ENCODE results near the gene LRG1. TPM values are rescaled to one million over a fixed set of nuclear protein-coding genes. Genes with fewer than 3 reads are reported as not detected.
A peak's percentile ranks its signal among the peaks of the same experiment; 100 is the strongest.
"Not testable (repeated sequence)": the region's sequence is repeated elsewhere in the genome, so short reads cannot be mapped to it uniquely, and the experiment has no call there.

The LRG1 gene
- total RNA-seq, 1 experiment from 2014 or later = 0.64 TPM

DNA sequence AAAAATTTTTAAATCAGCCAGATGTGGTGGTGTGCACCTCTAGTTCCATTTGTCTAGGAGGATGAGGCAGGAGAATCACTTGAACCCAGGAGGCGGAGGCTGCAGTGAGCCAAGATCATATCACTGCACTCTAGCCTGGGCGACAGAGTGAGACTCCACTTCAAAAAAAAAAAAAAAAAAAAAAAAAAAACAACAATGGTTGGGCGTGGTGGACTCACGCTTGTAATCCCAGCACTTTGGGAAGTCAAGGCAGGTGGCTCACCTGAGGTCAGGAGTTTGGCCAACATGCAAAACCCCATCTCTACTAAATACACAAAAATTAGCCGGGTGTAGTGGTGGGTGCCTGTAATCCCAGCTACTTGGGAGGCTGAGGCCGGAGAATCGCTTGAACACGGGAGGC, 12.5 kb downstream of the LRG1 start:
- not testable (repeated sequence) for DNase-seq (ENCODE audit: low read depth)

DNA sequence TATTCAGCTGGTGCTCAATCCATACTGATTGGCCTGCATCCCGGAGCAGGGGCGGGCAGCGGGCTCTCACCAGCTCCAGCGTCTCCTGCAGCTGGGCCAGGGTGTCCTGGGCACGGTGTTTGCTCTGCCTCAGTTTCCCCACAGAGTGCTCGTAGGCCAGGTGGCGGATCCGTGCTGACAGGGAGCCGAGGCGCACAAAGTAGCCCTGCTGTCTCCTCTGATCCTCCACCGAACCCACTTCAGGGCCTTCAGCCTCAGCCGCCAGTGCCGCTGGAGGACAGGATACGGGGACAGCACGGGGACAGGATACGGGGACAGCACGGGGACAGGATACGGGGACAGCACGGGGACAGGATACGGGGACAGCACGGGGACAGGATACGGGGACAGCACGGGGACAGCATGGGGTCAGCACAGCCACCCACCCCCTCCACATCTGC, 14.3 kb downstream of the LRG1 start:
- DNase-seq (ENCODE audit: low read depth) = no peak

DNA sequence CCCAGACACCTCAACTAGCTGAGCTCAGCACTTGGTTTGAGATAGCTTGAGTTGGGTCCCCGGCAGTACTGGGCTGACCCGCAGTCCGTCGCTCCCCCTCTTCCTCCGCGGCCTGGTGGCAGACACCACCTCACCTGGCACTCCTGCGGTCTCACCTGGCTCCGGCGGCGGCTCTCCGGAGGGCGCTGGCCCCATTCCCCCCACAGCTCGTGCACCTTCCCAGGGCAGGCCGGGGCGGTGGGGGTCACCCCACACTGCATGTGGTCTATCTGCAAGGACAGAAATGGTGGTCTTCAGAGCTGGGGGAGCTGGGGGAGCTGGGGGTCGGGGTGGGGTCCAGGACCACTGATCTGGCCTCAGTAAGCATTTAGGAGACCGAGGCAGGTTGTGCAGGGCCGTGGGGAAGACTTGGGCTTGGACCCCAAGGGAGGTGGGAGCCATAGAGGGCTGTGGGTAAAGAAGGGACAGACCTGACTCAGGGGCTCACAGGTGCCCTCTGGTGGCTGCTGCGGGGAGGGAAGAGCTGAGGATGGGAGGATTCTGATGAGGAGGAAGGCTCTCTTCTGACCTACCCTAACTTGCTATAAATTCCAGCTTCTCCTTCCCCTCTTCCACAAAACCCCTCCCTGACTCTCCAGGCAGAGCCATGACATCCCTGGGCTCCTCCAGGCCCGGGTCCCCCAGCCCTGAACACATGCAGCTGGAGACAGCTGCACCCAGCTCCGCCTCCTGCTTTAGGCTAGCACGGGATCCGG, 14.9 kb downstream of the LRG1 start:
- peak; percentile 43 for DNase-seq (ENCODE audit: low read depth)

DNA sequence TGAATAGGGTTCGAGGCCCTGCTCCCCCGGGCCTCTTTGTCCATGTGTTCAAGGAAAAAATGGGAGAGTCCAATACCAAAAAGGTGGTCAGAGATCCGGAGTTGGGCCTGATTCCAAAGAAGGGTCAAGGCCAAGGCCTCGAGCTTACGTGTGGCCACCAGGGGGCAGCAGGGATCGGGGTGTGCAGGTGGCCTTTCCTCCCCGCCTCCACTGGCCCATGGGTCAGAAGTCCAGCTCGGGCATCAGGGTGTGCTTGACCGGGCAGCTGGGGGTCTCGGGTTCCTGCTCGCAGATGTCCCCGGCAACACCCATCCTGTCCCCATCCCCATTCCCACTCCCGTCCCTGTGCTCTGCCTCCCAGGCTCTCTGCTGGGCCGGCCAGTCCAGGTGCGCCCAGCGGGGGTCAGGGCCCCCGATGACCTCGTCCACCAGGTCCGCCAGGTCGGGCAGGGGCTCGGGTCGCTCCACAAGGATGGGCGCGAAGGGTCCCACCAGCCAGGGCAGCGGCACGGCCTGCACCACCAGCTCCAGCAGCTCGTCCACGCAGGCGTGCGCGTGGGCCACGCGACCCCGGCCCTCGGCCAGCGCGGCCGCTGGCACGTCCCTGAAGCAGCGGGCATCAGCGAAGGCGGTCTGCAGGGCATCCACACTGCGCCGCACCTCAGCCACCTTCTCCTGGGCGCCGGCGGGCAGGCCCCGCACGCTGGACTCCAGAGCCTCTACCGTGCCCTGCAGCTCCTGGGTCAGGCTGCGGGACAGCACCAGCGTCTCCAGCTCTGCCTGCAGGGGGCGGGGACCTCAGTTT, 16.3 kb downstream of the LRG1 start:
- DNase-seq (ENCODE audit: low read depth) = peak; percentile 40

DNA sequence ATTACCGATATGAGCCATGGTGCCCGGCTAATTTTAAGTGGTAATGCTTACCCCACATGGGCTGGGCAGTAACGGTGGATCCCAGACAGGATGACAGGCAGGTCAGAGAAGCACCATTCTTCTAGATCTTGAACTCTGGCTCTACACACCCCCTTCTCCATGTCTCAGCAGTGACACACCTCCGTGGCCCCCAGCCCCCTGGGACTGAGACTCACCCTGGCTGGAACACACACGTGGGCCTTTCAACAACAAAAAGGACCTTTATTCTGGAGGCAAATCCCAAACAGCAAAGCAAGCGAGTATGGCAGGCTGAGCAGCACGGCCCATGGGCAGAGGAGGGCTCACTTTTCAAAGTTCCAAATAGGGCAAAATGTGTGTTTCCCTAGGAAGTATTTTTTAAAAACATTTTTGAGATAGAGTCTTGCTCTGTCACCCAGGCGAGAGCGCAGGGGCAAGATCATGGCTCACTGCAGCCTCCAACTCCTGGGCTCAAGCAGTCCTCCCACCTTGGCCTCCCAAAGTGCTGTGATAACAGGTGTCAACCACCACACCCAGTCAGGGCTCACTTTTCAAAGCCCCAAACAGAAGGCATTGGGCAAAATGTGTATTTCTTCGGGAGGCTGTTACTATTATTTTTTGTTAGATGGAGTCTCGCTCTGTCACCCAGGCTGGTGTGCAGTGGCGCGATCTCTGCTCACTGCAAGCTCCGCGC, 17.4 kb downstream of the LRG1 start:
- no peak for DNase-seq (ENCODE audit: low read depth)

DNA sequence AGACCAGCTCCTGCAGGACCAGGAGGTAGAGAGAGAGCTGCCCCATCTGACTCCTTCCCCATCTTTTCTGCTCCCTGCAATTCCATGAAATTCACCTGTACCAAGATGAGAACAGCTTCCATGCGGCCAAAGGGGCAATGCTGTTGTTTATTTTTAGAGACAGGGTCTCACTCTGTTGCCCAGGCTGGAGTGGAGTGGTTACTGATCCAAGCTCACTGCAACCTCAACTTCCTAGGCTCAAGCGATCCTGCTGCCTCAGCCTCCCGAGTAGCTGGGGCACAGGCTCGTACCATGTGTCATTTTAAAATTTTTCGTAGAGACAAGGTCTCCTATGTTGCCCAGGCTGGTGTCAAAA, 18.0 kb downstream of the LRG1 start:
- DNase-seq (ENCODE audit: low read depth) = no peak

DNA sequence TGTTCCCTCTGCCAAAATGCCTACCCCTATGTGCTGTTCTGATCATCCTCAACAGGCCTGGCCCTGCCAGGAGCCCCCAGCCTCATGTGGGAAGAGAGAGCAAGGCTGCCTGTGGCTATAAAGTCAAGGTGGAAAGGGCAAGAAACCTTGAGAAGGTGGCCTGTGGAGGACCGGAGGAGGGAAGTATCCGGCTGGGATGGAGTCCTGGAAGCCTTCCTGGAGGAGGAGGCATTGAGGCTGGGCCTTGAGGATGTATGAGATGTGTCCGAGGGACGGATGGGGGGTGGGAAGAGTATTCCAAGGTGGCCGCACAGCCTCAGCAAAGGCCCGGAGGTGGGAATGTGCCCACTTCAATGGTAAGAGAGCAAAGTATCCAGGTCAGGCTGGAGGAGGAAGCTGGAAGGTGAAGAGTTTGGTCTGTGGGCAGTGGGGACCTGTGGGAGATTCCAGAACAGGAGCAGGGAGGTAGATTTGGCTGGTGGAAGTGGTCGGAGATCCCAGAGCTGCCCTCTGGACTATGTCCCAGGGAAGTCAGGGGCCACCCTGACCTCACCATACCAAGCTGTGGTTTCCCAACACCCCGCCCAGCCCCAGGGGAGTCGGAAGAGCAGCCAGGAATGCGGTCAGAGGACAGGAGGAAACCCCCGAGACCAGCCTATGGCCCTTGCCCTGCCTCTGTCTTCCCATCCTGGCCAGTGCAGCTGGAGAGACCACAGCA, 18.5 kb downstream of the LRG1 start:
- peak; percentile 44 for DNase-seq (ENCODE audit: low read depth)

DNA sequence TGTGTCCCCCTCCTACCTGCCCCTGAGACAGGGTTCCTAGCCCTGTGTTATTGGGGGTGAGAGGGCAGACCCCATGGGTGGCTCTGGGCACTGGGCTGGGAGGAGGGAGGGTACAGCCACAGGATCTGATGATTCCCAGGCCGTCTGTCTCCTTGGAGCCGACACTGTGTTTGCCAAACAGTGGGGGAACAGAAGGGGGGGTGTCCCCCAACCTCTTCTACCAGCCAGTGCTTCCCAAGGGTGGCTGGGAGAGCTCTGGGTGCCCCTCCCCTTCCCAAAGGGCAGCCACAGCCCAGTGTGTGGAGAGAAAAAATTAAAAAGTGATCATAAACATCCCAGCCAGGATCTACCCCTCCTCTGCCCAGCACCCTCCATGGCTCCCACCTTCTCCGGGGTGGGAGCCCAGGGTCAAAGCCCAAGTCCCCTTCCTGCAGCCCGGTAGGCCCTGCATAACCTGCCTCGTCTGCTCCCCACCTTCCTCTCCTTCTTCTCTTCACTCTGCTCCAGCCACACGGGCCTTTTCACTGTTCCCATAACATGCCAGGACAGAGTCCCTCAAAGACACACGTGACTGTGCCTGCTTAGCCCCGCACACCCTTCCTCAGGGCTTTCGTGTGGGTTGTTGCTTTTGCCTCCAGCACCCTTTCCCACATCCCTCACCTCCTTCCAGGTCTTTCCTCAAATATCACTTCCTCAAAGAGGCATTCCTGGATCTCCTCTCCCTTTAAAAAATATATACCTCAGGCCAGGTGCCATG, 20.1 kb downstream of the LRG1 start:
- peak; percentile 57 for DNase-seq (ENCODE audit: low read depth)

DNA sequence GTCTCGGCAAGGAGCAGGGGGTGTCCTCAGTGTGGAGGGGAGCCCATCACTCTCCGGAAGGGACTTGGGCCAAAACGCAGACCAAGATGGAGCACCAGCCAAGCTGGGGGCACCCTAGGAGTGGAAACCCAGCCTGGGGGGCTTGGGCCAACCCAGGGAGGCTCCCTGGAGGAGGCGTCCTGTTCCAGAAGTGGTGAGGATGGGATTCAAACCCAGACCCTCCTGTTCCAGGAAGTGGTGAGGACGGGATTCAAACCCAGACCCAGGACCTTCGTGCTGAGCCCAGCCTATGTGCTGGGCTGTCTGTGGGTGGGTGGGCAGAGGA, 20.7 kb downstream of the LRG1 start:
- DNase-seq (ENCODE audit: low read depth) = no peak

DNA sequence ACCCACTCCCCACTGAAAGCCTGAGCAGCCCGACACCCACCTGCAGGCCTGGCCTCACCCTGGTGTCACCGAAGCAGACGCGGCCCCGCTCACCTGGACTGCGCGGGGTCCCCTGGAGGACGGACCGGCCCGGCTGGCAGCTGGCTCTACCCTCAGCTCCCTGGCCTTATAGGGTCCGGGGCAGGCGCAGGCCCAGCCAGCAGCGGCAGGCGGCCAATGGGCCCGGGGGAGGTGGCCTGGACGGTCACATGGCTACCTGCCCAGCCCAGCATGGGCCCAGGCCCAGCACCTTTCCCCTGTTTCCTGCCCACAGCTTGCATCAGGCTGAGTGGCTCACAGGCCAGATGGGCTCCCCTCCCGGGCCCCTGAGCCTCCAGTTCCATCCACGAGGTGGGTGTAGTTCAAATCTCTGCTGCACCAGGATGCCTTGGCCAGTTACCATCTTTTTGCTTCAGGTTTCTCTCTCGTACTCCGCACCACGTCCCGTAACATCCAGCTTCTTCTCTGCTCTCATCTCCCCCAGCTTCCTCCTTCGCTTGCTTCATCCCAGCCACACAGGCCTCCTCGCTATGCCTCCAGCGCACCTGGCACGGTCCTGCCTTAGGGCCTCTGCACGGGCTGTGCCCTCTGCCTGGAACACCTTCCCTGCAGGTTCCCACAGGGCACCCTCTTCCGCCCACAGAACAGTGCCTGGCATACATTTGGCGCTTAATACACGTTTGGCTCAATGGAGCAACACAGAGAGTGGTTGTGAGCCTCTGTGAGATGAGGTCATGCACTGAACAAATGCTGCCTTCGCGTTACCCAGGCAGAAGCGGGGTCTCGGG, 21.3 kb downstream of the LRG1 start, which contains the start of gene PLIN4:
PLIN4 (minus strand) TSS at position 142 of the 827 bp plus-strand sequence. CDS start 214 bp downstream, outside the sequence.
- DNase-seq (ENCODE audit: low read depth) = peak; percentile 47

DNA sequence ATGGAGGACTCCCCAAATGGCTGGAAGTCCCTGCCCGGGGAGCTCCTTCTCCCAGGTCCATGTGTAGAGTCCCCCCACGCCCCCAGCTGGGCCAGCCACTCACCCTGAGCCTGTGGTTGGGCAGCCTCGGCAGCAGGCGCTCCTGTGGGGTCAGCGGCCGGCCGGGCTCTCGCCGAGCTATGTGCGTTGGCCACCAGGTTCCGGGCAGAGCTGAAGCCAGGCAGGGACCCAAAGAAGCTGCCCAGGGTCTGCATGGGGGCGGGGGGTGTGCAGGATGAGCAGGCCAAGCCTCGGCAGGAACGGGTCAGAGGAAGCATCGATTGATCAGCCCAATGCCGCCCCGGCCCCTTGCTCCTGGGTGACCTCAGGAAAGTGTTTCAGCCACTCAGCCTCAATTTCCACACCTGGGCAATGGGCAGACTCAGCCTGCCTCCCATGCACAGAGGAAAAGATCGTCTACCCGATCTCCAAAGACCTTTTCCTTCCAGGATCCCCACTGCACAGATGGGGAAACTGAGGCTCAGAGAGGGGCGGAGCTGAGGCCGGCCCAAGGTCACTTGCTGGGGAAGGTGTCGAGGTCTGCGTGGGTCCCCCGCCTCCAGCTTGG, 22.3 kb downstream of the LRG1 start:
- no peak for DNase-seq (ENCODE audit: low read depth)

DNA sequence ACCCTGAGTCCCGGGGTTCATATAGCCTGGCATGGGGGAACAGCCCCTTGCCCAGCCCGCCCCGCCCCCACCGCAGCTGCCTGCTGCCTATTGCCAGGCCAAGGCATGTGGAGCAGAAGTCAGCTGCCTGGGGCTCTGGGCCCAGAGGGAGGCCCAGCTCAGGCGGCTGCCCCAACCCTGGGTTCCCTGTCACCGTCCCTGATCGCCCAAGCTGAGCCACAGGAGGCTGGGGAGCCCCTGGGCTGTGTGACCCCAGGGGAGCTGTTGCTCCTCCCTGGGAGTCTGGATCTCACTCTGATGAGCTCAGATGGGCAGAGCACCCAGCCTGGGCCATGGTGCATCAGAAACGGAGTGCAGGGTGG, 22.9 kb downstream of the LRG1 start:
- DNase-seq (ENCODE audit: low read depth) = no peak

DNA sequence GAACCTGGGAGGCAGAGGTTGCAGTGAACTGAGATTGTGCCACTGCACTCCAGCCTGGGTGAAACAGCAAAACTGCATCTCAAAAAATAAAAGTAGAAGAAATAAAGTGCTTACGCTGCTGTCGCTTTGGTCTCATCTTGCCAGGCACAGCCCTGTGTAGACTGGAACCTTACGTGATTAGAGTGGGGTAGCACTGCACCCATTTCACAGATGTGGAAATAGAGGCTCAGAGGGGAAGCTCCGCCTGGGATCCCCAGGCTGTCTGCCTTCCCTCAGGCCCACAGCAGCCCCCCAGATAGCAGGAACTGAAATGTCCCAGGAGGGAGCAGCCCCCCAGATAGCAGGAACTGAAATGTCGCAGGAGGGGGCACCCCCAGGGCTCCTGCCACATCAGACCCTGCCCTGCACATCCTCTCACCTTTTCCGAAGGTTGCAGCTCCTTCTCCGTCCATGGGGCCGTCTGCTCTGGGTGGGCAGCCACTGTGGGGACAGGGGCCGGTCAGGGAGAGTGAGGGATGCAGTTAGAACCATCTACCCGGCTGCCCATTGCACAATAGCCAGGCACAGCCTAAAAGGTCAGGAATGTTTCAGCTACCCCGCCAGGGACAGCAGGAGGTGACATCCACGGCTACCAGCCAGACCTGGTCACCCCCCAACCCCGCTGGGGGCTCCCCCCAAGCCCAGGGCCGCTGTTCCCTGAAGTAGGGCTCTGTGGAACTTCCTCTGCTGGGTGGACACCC, 23.5 kb downstream of the LRG1 start:
- no peak for DNase-seq (ENCODE audit: low read depth)

DNA sequence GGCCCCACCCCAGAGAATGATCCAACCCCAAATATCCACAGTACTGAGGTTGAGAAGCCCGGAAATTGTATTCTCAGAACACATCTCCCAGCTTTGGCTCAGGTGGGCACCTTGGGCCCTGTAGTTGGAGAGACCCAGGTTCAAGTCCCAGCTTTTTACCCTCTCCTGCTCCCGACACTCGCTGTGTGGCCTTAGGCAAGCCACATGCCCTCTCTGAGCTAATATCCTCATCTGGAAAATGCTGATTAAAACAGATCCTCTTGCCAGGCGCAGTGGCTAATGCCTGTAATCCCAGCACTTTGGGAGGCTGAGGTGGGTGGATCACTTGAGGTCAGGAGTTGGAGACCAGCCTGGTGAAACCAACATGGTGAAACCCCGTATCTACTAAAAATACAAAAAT, 24.1 kb downstream of the LRG1 start:
- DNase-seq (ENCODE audit: low read depth) = no peak

DNA sequence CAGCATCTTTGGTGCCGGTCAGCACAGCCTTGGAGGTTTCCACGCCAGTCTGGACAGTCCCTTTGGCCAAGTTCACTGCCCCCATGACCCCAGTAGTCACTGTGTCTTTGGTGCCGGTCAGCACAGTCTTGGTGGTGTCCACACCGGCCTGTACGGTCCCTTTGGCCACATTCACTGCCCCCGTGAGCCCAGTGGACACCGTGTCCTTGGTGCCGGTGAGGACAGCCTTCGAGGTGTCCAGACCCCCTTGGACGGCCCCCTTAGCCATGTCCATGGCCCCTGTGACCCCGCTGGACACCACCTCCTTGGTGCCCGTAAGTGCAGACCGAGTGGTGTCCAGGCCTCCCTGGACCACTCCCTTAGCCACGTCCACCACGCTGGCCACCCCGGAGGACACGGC, 26.6 kb downstream of the LRG1 start:
- DNase-seq (ENCODE audit: low read depth) = no peak

DNA sequence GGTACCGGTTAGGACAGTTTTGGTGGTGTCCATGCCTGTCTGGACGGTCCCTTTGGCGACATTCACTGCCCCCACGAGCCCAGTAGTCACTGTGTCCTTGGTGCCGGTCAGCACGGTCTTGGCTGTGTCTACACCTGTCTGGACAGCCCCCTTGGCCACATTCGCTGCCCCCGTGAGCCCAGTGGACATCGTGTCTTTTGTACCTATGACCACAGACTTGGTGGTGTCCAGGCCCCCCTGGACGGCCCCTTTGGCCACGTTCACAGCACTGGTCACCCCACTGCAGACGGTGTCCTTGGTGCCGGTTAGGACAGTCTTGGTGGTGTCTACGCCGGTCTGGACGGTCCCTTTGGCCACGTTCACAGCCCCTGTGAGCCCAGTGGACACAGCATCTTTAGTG, 27.8 kb downstream of the LRG1 start:
- DNase-seq (ENCODE audit: low read depth) = no peak

DNA sequence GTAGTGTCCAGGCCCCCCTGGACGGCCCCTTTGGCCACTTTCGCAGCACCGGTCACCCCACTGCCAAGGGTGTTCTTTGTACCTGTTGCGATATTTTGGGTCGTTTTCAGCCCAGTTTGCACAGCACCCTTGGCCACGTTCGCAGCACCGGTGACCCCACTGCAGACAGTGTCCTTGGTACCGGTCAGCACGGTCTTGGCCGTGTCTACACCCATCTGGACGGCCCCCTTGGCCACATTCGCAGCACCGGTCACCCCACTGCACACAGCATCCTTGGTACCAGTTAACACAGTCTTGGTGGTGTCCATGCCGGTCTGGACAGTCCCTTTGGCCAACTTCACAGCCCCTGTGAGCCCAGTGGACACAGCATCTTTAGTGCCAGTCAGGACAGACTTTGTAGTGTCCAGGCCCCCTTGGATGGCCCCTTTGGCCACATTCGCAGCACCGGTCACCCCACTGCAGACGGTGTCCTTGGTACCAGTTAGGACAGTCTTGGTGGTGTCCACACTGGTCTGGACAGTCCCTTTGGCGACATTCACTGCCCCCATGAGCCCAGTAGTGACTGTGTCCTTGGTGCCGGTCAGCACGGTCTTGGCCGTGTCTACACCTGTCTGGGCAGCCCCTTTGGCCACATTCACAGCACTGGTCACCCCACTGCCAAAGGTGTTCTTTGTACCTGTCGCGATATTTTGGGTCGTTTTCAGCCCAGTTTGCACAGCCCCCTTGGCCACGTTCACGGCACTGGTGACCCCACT, 28.4 kb downstream of the LRG1 start:
- DNase-seq (ENCODE audit: low read depth) = no peak

DNA sequence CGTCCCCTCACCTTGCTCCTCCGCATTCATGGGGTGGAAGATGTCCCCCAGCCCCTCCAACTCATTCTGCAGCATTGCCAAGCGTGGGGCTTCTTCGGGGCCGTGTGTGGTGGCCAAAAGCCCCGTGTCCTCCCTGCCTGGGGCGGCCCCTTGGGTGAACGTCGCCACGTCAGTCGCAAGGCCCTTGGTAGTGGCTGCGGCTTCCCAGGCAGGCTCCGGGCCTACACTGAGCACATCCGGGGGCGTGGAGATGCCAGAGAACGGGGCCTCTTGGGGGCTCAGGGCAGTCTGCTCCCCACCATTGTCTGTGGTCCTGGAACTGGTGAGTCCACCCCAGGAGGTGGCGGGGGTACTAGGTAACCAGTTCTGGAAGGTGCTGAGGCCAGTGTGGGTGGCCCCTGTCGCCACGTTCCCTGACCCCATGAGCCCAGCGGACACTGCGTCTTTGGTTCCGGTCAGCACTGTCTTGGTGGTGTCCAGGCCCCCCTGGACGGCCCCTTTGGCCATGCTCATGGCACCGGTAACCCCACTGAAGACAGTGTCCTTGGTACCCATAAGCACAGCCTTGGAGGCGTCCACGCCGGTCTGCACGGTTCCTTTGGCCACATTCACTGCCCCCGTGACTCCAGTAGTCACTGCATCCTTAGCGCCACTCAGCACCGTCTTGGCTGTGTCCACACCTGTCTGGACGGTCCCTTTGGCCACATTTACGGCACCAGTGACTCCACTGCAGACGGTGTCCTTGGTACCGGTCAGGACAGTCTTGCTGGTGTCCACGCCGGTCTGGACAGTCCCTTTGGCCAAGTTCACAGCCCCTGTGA, 29.2 kb downstream of the LRG1 start:
- DNase-seq (ENCODE audit: low read depth) = no peak

All from M059J (cell line).